BJ (cell line): ENCODE measurements around the gene OR8K1. TPM values are rescaled to one million over a fixed set of nuclear protein-coding genes. Genes with fewer than 3 reads are reported as not detected.

Experiments used
- CTCF ChIA-PET: fragments of 350-600 bp; formaldehyde crosslinking; extraction: SDS; loops from one replicate; lab custom pipeline; 2021; ENCODE audit warnings: antibody characterized with exemption, inconsistent platforms; lab: Yijun Ruan, JAX
- POLR2A ChIA-PET: fragments of 300-600 bp; sonication (Branson Sonifier 250); formaldehyde crosslinking; extraction: SDS; loops from one replicate; lab custom pipeline; 2021; ENCODE audit warnings: antibody characterized with exemption; lab: Charles Lee
- DNase-seq: peaks from one replicate; pipeline ENCODE4 v3.0.0-alpha.2; 2011; ENCODE audit warnings: low read depth
- H3K27me3 ChIP-seq: 2 replicates; pipeline ENCODE4 v1.6.0; 2011; ENCODE audit warnings: low read length; ENCODE audit not compliant: control insufficient read depth, insufficient read depth
- H3K36me3 ChIP-seq: 2 replicates; pipeline ENCODE4 v1.5.1; 2011; ENCODE audit warnings: low read length; ENCODE audit not compliant: control insufficient read depth, insufficient read depth
- H3K4me3 ChIP-seq: 2 replicates; pipeline ENCODE4 v1.5.1; 2011; ENCODE audit warnings: low read depth, mild to moderate bottlenecking, control low read depth, low read length
- CTCF ChIP-seq: IDR thresholded peaks from 2 replicates; pipeline ENCODE4 v1.5.1; 2011; ENCODE audit warnings: low read depth, mild to moderate bottlenecking, control low read depth, inconsistent platforms, low read length, moderate library complexity; ENCODE audit not compliant: insufficient read depth
- polyA plus RNA-seq: library from polyadenylated mRNA; depleted of rRNA; stranded (reverse); fragments of >200 nt; gene quantifications from 2 replicates; pipeline ENCODE4 v1.2.3, GENCODE V29; 2011

The OR8K1 gene
- polyA plus RNA-seq, 1 experiment: not detected

- H3K27me3 ChIP-seq: no peaks in the 10 kb centered on the region
- CTCF ChIA-PET: no interaction called here
- DNase-seq: no peak
- POLR2A ChIA-PET: no interaction called here
- TF ChIP-seq CTCF: no peak
- no peak overlapping the region for H3K4me3 ChIP-seq
- no peaks in the 10 kb centered on the region for H3K36me3 ChIP-seq
Observed at GRCh38 chr11:56333156-56333555, 12.7 kb upstream of the OR8K1 start.

- DNase-seq: no peak
- no peak for TF ChIP-seq CTCF
- POLR2A ChIA-PET: no interaction called here
- Histone ChIP-seq H3K4me3 (no peak overlapping the region), H3K36me3 (no peaks in the 10 kb centered on the region), H3K27me3 (no peaks in the 10 kb centered on the region)
- CTCF ChIA-PET: no interaction called here
Observed at GRCh38 chr11:56340289-56340688, 5.5 kb upstream of the OR8K1 start.

GRCh38 chr11:56353991-56354390 lies 8.2 kb downstream of the OR8K1 start, which contains the start of gene OR8J1:
OR8J1 (plus strand) TSS chr11:56354291; CDS start chr11:56360247, 5,956 bp downstream.
- DNase-seq: no peak
- TF ChIP-seq CTCF: no peak
- ChIA-PET CTCF (no interaction called here), POLR2A (no interaction called here)
- Histone ChIP-seq H3K27me3 (no peaks in the 10 kb centered on the region), H3K4me3 (no peak within 1 kb of the TSS), H3K36me3 (no peaks in the 10 kb centered on the region)

- H3K4me3 ChIP-seq: no peak within 1 kb of the TSS
- DNase-seq: no peak
- CTCF ChIA-PET: no interaction called here
- H3K27me3 ChIP-seq: no peaks in the 10 kb centered on the region
- POLR2A ChIA-PET: no interaction called here
- H3K36me3 ChIP-seq: no peaks in the 10 kb centered on the region
- TF ChIP-seq CTCF: no peak
Observed at GRCh38 chr11:56375324-56375723, 29.5 kb downstream of the OR8K1 start, which contains the start of gene OR8U1. OR8U1 (plus strand) TSS chr11:56375624; CDS start chr11:56375624, 0 bp downstream.

GRCh38 chr11:56380120-56380519 lies 34.3 kb downstream of the OR8K1 start:
- Histone ChIP-seq H3K27me3 (no peaks in the 10 kb centered on the region), H3K36me3 (no peaks in the 10 kb centered on the region), H3K4me3 (no peak overlapping the region)
- no peak for TF ChIP-seq CTCF
- ChIA-PET CTCF (interaction anchor here (0.5 kb wide), 1 partner anchor 16 kb away, joined by 3 read pairs; no protein-coding TSS in a partner anchor), POLR2A (no interaction called here)
- DNase-seq: no peak
